HL-60/S4 treated with phorbol 12-myristate 13-acetate at 8.2 ng/mL for 4 days and 3 days (cell line): Measurements from ENCODE around the gene PPWD1.
"Not testable (repeated sequence)": the region's sequence is repeated elsewhere in the genome, so short reads cannot be mapped to it uniquely, and the experiment has no call there.

Experiments
- in situ Hi-C: fragments of 300-500 bp; cut with MboI; formaldehyde crosslinking; loops from 2 replicates; pipeline ENCODE4 v1.15.0; 2022; ENCODE audit warnings: low sequenced_read_pairs

PPWD1 gene

GRCh38 chr5:65562731-65563701 lies at the start of gene PPWD1, which contains the start of gene CENPK:
Gene PPWD1 (plus strand): TSS chr5:65563296. CDS start chr5:65563311, 15 bp downstream.
Gene CENPK (minus strand): TSS chr5:65563168. CDS start chr5:65554907, 8,261 bp downstream.
- in situ Hi-C loops = no loop called here

- in situ Hi-C loops = no loop called here
Measured at GRCh38 chr5:65525726-65526125, 37.4 kb upstream of the PPWD1 start.

GRCh38 chr5:65530904-65531303 lies 32.2 kb upstream of the PPWD1 start:
- in situ Hi-C loops = no loop called here

- in situ Hi-C loops = no loop called here
Measured at GRCh38 chr5:65535529-65535987, 27.5 kb upstream of the PPWD1 start.

GRCh38 chr5:65539827-65540226 lies 23.3 kb upstream of the PPWD1 start:
- in situ Hi-C loops = no loop called here

GRCh38 chr5:65544473-65544872 lies 18.6 kb upstream of the PPWD1 start:
- in situ Hi-C loops = no loop called here

- in situ Hi-C loops = no loop called here
Measured at GRCh38 chr5:65546141-65546540, 17.0 kb upstream of the PPWD1 start.

GRCh38 chr5:65548281-65548680 lies 14.8 kb upstream of the PPWD1 start:
- in situ Hi-C loops = no loop called here

GRCh38 chr5:65553941-65554340 lies 9.2 kb upstream of the PPWD1 start:
- in situ Hi-C loops = no loop called here

GRCh38 chr5:65555287-65555686 lies 7.8 kb upstream of the PPWD1 start:
- in situ Hi-C loops = no loop called here

- in situ Hi-C loops = no loop called here
Measured at GRCh38 chr5:65556181-65556580, 6.9 kb upstream of the PPWD1 start.

GRCh38 chr5:65556718-65557117 lies 6.4 kb upstream of the PPWD1 start:
- in situ Hi-C loops = no loop called here

GRCh38 chr5:65563777-65564176 lies 681 bp downstream of the PPWD1 start:
- in situ Hi-C loops = no loop called here

GRCh38 chr5:65566505-65566904 lies 3.4 kb downstream of the PPWD1 start:
- in situ Hi-C loops = no loop called here

GRCh38 chr5:65570598-65571226 lies 7.6 kb downstream of the PPWD1 start:
- in situ Hi-C loops = no loop called here

GRCh38 chr5:65577141-65577540 lies 14.0 kb downstream of the PPWD1 start:
- in situ Hi-C loops = no loop called here

GRCh38 chr5:65588694-65589093 lies 25.6 kb downstream of the PPWD1 start:
- in situ Hi-C loops = no loop called here

- in situ Hi-C loops = not testable (repeated sequence)
Measured at GRCh38 chr5:65601761-65602160, 38.7 kb downstream of the PPWD1 start.

GRCh38 chr5:65611524-65611923 lies 48.4 kb downstream of the PPWD1 start:
- in situ Hi-C loops = no loop called here

- in situ Hi-C loops = no loop called here
Measured at GRCh38 chr5:65612298-65612907, 49.3 kb downstream of the PPWD1 start.

GRCh38 chr5:65620021-65620420 lies 56.9 kb downstream of the PPWD1 start:
- in situ Hi-C loops = no loop called here
